HL-60 (cell line): Measurements from ENCODE around the gene RUNDC1.

ENCODE experiments used
- GABPA ChIP-seq: IDR thresholded peaks from 2 replicates; pipeline ENCODE4 v1.6.1; 2012; ENCODE audit warnings: low read depth
- POLR2AphosphoS5 ChIP-seq: IDR thresholded peaks from 2 replicates; pipeline ENCODE4 v1.6.1; 2012; ENCODE audit warnings: low read depth
- TF ChIP-seq, protein P1 (sequence below): IDR thresholded peaks from one replicate; pipeline ENCODE4 v1.5.1; 2011; ENCODE audit warnings: low read length, control low read depth, inconsistent platforms; ENCODE audit not compliant: insufficient read depth
- TF ChIP-seq, protein P2 (sequence below): IDR thresholded peaks from 2 replicates; pipeline ENCODE4 v1.6.1; 2012; ENCODE audit warnings: low read depth; ENCODE audit not compliant: insufficient replicate concordance

DNA sequence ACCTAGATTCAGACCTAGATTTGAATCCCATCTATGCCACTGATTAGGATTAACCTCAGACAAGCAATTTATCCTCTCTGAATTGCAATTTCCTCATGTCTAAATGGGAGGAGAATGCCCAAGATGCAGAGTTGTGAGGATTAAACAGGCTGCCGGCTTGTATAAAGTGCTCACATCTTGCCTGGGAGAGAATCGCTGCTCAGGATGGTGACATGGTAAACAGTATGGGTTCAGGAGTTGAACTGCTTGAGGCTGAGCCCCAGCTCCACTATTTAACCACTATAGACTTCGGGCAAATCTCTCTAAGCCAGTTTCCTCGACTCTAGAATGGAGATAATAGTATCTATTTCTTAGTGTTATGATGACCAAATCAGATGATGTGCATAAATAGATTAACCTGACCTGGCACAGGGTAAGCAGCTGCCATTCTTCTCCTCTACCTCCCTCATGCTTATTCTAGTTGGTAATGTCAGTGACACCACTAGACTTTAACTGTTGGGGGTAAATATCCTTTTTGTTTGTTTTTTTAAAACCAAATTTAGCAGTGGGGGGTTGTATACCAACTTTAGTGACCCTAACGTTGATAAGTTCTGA lies 17.1 kb downstream of the RUNDC1 start:
- TF ChIP-seq, protein P1, sequence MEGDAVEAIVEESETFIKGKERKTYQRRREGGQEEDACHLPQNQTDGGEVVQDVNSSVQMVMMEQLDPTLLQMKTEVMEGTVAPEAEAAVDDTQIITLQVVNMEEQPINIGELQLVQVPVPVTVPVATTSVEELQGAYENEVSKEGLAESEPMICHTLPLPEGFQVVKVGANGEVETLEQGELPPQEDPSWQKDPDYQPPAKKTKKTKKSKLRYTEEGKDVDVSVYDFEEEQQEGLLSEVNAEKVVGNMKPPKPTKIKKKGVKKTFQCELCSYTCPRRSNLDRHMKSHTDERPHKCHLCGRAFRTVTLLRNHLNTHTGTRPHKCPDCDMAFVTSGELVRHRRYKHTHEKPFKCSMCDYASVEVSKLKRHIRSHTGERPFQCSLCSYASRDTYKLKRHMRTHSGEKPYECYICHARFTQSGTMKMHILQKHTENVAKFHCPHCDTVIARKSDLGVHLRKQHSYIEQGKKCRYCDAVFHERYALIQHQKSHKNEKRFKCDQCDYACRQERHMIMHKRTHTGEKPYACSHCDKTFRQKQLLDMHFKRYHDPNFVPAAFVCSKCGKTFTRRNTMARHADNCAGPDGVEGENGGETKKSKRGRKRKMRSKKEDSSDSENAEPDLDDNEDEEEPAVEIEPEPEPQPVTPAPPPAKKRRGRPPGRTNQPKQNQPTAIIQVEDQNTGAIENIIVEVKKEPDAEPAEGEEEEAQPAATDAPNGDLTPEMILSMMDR: no peak
- no peak for TF ChIP-seq POLR2AphosphoS5
- no peak for TF ChIP-seq GABPA
- TF ChIP-seq, protein P2, sequence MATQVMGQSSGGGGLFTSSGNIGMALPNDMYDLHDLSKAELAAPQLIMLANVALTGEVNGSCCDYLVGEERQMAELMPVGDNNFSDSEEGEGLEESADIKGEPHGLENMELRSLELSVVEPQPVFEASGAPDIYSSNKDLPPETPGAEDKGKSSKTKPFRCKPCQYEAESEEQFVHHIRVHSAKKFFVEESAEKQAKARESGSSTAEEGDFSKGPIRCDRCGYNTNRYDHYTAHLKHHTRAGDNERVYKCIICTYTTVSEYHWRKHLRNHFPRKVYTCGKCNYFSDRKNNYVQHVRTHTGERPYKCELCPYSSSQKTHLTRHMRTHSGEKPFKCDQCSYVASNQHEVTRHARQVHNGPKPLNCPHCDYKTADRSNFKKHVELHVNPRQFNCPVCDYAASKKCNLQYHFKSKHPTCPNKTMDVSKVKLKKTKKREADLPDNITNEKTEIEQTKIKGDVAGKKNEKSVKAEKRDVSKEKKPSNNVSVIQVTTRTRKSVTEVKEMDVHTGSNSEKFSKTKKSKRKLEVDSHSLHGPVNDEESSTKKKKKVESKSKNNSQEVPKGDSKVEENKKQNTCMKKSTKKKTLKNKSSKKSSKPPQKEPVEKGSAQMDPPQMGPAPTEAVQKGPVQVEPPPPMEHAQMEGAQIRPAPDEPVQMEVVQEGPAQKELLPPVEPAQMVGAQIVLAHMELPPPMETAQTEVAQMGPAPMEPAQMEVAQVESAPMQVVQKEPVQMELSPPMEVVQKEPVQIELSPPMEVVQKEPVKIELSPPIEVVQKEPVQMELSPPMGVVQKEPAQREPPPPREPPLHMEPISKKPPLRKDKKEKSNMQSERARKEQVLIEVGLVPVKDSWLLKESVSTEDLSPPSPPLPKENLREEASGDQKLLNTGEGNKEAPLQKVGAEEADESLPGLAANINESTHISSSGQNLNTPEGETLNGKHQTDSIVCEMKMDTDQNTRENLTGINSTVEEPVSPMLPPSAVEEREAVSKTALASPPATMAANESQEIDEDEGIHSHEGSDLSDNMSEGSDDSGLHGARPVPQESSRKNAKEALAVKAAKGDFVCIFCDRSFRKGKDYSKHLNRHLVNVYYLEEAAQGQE: no peak
